ENCODE results near the gene IGSF6.
"Not testable (repeated sequence)": the region's sequence is repeated elsewhere in the genome, so short reads cannot be mapped to it uniquely, and the experiment has no call there.

Gene IGSF6

GRCh38 chr16:21653571-21653970 is 1.2 kb upstream of the IGSF6 start:
- no peak for DNase-seq (ENCODE audit: low read depth, low spot score)
- in situ Hi-C loops (cut with HindIII; ENCODE audit: low sequenced_read_pairs), result no loop called here
- TF ChIP-seq, protein P1, sequence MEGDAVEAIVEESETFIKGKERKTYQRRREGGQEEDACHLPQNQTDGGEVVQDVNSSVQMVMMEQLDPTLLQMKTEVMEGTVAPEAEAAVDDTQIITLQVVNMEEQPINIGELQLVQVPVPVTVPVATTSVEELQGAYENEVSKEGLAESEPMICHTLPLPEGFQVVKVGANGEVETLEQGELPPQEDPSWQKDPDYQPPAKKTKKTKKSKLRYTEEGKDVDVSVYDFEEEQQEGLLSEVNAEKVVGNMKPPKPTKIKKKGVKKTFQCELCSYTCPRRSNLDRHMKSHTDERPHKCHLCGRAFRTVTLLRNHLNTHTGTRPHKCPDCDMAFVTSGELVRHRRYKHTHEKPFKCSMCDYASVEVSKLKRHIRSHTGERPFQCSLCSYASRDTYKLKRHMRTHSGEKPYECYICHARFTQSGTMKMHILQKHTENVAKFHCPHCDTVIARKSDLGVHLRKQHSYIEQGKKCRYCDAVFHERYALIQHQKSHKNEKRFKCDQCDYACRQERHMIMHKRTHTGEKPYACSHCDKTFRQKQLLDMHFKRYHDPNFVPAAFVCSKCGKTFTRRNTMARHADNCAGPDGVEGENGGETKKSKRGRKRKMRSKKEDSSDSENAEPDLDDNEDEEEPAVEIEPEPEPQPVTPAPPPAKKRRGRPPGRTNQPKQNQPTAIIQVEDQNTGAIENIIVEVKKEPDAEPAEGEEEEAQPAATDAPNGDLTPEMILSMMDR (IDR thresholded peaks at IDR 0.05; ENCODE audit: low read depth, low read length), result no peak
- H3K4me3 ChIP-seq (ENCODE audit: low read depth, low read length), result no peak overlapping the region

GRCh38 chr16:21651515-21651914 is 893 bp downstream of the IGSF6 start:
- TF ChIP-seq, protein P1 (IDR thresholded peaks at IDR 0.05; ENCODE audit: low read depth, low read length), result no peak
- no peak for DNase-seq (ENCODE audit: low read depth, low spot score)
- H3K4me3 ChIP-seq (ENCODE audit: low read depth, low read length), result no peak overlapping the region
- in situ Hi-C loops (cut with HindIII; ENCODE audit: low sequenced_read_pairs), result no loop called here

GRCh38 chr16:21650521-21650920 is 1.9 kb downstream of the IGSF6 start:
- no peak for DNase-seq (ENCODE audit: low read depth, low spot score)
- no peak overlapping the region for H3K4me3 ChIP-seq (ENCODE audit: low read depth, low read length)
- in situ Hi-C loops (cut with HindIII; ENCODE audit: low sequenced_read_pairs), result no loop called here
- TF ChIP-seq, protein P1 (IDR thresholded peaks at IDR 0.05; ENCODE audit: low read depth, low read length), result no peak

DNA sequence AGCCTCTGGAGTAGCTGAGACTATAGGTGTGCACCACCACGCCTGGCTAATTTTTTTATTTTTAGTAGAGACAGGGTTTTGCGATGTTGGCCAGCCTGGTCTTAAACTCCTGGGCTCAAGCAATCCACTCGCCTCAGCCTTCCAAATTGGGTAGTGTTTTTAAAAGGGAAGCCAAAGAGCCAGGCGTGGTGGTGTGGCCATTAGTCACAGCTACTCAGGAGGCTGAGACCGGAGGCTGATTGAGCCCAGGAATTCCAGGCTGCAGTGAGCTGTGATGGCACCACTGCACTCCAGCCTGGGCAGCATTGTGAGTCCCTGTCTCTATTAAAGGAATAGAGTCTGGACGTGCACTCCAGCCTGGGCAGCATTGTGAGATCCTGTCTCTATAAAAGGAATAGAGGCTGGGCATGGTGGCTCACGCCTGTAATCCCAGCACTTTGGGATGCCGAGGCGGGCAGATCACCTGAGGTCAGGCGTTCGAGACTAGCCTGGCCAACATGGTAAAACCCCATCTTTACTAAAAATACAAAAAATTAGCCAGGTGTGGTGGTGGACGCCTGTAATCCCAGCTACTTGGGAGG is 2.5 kb downstream of the IGSF6 start:
- DNase-seq (ENCODE audit: low read depth, low spot score); H3K4me3 ChIP-seq (ENCODE audit: low read depth, low read length); in situ Hi-C loops (cut with HindIII; ENCODE audit: low sequenced_read_pairs): not testable (repeated sequence)

GRCh38 chr16:21647562-21648164 is 4.7 kb downstream of the IGSF6 start:
- no peak overlapping the region for H3K4me3 ChIP-seq (ENCODE audit: low read depth, low read length)
- TF ChIP-seq, protein P1 (IDR thresholded peaks at IDR 0.05; ENCODE audit: low read depth, low read length), result no peak
- no peak for DNase-seq (ENCODE audit: low read depth, low spot score)
- in situ Hi-C loops (cut with HindIII; ENCODE audit: low sequenced_read_pairs), result no loop called here

DNA sequence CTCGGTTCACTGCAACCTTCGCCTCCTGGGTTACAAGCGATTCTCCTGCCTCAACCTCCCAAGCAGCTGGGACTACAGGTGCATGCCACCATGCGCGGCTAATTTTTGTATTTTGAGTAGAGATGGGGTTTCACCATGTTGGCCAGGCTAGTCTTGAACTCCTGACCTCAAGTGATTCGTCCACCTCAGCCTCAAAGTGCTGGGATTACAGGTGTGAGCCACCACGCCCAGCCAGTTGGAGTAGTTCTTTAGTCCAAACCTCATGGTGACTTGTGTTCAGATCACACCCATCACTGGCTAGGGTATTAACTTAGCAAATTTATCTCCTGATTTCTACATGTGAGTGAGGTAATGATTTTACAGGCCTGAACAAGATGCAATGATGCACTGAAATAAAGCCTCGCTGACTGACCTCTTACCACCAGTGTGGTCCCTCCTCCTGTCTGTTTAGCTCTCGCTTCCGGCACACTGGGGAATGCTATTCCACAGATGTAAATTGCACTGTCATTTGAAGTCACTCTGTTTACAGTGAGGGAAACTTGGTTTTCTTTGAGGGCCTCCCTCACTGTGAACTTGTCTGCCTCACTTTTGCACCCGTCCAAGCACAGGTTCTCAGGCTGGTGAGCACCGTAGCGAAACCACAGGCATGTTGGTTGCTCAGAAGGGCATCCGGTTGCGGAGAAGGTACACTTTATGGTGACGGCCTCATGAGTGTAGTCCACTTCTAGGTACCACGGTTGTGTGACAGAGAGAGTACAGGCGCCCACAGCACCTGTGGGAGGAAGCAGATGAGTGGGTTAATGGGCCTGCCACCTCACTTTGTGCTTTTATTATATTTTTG is 5.5 kb downstream of the IGSF6 start:
- no peak for DNase-seq (ENCODE audit: low read depth, low spot score)
- in situ Hi-C loops (cut with HindIII; ENCODE audit: low sequenced_read_pairs), result no loop called here
- TF ChIP-seq, protein P1 (IDR thresholded peaks at IDR 0.05; ENCODE audit: low read depth, low read length), result no peak
- no peak overlapping the region for H3K4me3 ChIP-seq (ENCODE audit: low read depth, low read length)

GRCh38 chr16:21646091-21646490 is 6.3 kb downstream of the IGSF6 start:
- in situ Hi-C loops (cut with HindIII; ENCODE audit: low sequenced_read_pairs), result no loop called here
- no peak for DNase-seq (ENCODE audit: low read depth, low spot score)
- H3K4me3 ChIP-seq (ENCODE audit: low read depth, low read length), result no peak overlapping the region
- TF ChIP-seq, protein P1 (IDR thresholded peaks at IDR 0.05; ENCODE audit: low read depth, low read length), result no peak

All from astrocyte of the spinal cord (primary cell).